GM19023 (cell line): ENCODE measurements around the gene GOLGA8T.
"Not testable (repeated sequence)": the region's sequence is repeated elsewhere in the genome, so short reads cannot be mapped to it uniquely, and the experiment has no call there.

Experiments used
- ATAC-seq: cut with Tn5 transposase; IDR thresholded peaks from one replicate; pipeline ENCODE4 v1.9.1; 2021; ENCODE audit warnings: mild to moderate bottlenecking, moderate library complexity; ENCODE audit not compliant: unreplicated experiment

GOLGA8T gene

GRCh38 chr15:30134751-30135150, at the start of gene GOLGA8T:
Gene GOLGA8T, plus strand, starts transcription at chr15:30135051. Its CDS starts 98 bp downstream, at chr15:30135149.
- ATAC-seq: not testable (repeated sequence)

- not testable (repeated sequence) for ATAC-seq
These were observed 37.0 kb upstream of the GOLGA8T start for GRCh38 chr15:30097827-30098226.

GRCh38 chr15:30102890-30103289, 32.0 kb upstream of the GOLGA8T start:
- ATAC-seq: not testable (repeated sequence)

GRCh38 chr15:30103941-30104507, 30.8 kb upstream of the GOLGA8T start:
- not testable (repeated sequence) for ATAC-seq

GRCh38 chr15:30110591-30110990, 24.3 kb upstream of the GOLGA8T start:
- ATAC-seq: not testable (repeated sequence)

- ATAC-seq: not testable (repeated sequence)
These were observed 4.8 kb upstream of the GOLGA8T start for GRCh38 chr15:30130066-30130465.

GRCh38 chr15:30143246-30143645, 8.4 kb downstream of the GOLGA8T start:
- ATAC-seq: not testable (repeated sequence)

GRCh38 chr15:30149891-30150290, 15.0 kb downstream of the GOLGA8T start:
- not testable (repeated sequence) for ATAC-seq

- not testable (repeated sequence) for ATAC-seq
These were observed 27.9 kb downstream of the GOLGA8T start for GRCh38 chr15:30162479-30163357.

- not testable (repeated sequence) for ATAC-seq
These were observed 28.9 kb downstream of the GOLGA8T start for GRCh38 chr15:30163759-30164158.

- not testable (repeated sequence) for ATAC-seq
These were observed 29.4 kb downstream of the GOLGA8T start for GRCh38 chr15:30164257-30164656.

GRCh38 chr15:30167403-30167802, 32.6 kb downstream of the GOLGA8T start:
- ATAC-seq: not testable (repeated sequence)

GRCh38 chr15:30167886-30168285, 33.0 kb downstream of the GOLGA8T start:
- ATAC-seq: not testable (repeated sequence)

GRCh38 chr15:30171452-30171851, 36.6 kb downstream of the GOLGA8T start:
- not testable (repeated sequence) for ATAC-seq

- ATAC-seq: not testable (repeated sequence)
These were observed 38.3 kb downstream of the GOLGA8T start for GRCh38 chr15:30173041-30173608.

- not testable (repeated sequence) for ATAC-seq
These were observed 40.4 kb downstream of the GOLGA8T start for GRCh38 chr15:30175291-30175690.

- ATAC-seq: not testable (repeated sequence)
These were observed 41.8 kb downstream of the GOLGA8T start for GRCh38 chr15:30176613-30177012.

- not testable (repeated sequence) for ATAC-seq
These were observed 45.0 kb downstream of the GOLGA8T start for GRCh38 chr15:30179814-30180213.

GRCh38 chr15:30185495-30185894, 50.6 kb downstream of the GOLGA8T start:
- ATAC-seq: not testable (repeated sequence)

- ATAC-seq: not testable (repeated sequence)
These were observed 52.6 kb downstream of the GOLGA8T start for GRCh38 chr15:30187429-30187828.

- not testable (repeated sequence) for ATAC-seq
These were observed 54.9 kb downstream of the GOLGA8T start for GRCh38 chr15:30189754-30190153.
